Measurements from ENCODE around the gene IVNS1ABP. TPM values are rescaled to one million over a fixed set of nuclear protein-coding genes. Genes with fewer than 3 reads are reported as not detected.

IVNS1ABP gene
- polyA plus RNA-seq (2011; rRNA removed) (62.9 and 71.4 TPM in 2 replicates), polyA plus RNA-seq (2017; fragmentation: RNase III; extraction: RNeasy Plus Mini Kit Qiagen cat#74134 plus additional on column Dnase treatment) (63.9 to 81.0 TPM (median 72.0 TPM) in 3 replicates), polyA minus RNA-seq (2011; rRNA and poly(A)+ RNA removed) (49.4 and 52.8 TPM in 2 replicates)
- 17.8 and 18.4 TPM in 2 replicates for polyA plus RNA-seq (2012; cell fraction: cytosol; rRNA removed)
- 33.4 and 56.9 TPM in 2 replicates for polyA plus RNA-seq (2012; cell fraction: nucleus; rRNA removed)

DNA sequence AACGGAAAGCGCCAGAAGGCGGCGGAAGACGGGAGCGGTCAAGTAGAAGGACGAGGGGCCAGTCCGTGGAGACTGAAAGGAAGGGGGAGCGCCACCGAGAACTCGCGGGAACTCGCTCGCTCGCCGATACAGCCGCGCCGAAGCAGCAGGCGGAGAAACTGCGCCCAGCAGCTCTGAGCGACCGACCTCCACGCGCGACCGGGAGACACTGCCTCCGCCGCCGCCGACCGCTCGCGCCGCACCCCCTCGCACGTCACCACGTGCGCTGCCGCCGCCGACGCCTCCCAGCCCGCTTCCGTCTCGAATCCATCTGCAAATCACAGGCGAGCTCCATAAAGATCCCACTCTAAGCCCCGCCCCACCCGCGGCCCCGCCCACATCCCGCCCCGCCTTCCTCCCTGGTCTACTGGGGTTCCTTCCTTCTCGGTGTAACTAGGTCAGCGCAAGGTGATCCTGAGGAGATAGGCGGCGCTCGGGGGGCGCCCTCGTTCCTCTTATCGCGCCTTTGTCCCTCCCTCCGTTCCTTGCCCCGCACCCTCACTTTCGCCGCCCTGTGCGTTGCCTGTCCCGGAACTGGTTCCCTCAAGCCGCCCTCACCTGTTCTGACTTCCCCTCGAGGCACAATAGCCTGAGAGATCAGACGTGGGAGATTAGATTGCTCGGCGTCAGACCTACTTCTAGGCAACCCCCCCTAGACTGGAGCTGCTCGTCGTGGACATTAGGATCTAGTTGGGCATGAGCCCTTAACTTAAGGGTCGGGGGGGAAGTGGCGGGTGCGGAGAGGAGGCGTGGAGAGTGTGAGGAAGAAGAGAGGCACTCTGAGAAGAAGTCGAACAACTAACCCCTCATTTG lies at the start of gene IVNS1ABP:
Gene IVNS1ABP, minus strand, starts transcription at position 210 of the 852 bp plus-strand sequence. CDS start 7,750 bp downstream, outside the sequence.
- WGBS (ENCODE audit: missing lambda C conversion rate): 2% methylated on average over 43 of the region's 80 CpGs
- H3K27ac ChIP-seq: peak within 1 kb of the TSS; percentile 87 to 94
- H3K4me3 ChIP-seq: peak within 1 kb of the TSS; percentile 89
- no peaks in the 10 kb centered on the region for H3K9me3 ChIP-seq
- H3K4me2 ChIP-seq: peak within 1 kb of the TSS; percentile 83
- DNase-seq (ENCODE audit: low read depth in 1 of 2, low spot score in 1 of 2) (peak; percentile 89 to 96), FAIRE-seq (no peak), ATAC-seq (peak; percentile 84 to 88)
- CTCF ChIA-PET: interaction anchor here (0.6 to 4.9 kb wide), 23 partner anchors 8 to 403 kb away, joined by 3 to 30 read pairs (median 4); no protein-coding TSS in a partner anchor
- POLR2A ChIA-PET: interaction anchor here (0.6 to 2.2 kb wide), 15 partner anchors 34 to 377 kb away, joined by 3 to 23 read pairs (median 5); partner anchors contain the start of gene SWT1
- H3K4me1 ChIP-seq: peaks cover 47% of the 10 kb centered on the region
- TF ChIP-seq, protein P1, sequence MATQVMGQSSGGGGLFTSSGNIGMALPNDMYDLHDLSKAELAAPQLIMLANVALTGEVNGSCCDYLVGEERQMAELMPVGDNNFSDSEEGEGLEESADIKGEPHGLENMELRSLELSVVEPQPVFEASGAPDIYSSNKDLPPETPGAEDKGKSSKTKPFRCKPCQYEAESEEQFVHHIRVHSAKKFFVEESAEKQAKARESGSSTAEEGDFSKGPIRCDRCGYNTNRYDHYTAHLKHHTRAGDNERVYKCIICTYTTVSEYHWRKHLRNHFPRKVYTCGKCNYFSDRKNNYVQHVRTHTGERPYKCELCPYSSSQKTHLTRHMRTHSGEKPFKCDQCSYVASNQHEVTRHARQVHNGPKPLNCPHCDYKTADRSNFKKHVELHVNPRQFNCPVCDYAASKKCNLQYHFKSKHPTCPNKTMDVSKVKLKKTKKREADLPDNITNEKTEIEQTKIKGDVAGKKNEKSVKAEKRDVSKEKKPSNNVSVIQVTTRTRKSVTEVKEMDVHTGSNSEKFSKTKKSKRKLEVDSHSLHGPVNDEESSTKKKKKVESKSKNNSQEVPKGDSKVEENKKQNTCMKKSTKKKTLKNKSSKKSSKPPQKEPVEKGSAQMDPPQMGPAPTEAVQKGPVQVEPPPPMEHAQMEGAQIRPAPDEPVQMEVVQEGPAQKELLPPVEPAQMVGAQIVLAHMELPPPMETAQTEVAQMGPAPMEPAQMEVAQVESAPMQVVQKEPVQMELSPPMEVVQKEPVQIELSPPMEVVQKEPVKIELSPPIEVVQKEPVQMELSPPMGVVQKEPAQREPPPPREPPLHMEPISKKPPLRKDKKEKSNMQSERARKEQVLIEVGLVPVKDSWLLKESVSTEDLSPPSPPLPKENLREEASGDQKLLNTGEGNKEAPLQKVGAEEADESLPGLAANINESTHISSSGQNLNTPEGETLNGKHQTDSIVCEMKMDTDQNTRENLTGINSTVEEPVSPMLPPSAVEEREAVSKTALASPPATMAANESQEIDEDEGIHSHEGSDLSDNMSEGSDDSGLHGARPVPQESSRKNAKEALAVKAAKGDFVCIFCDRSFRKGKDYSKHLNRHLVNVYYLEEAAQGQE (IDR thresholded peaks at IDR 0.05): no peak
- no peak for TF ChIP-seq KDM1A (IDR thresholded peaks at IDR 0.05; ENCODE audit: low read depth)
- TF ChIP-seq, protein P2, sequence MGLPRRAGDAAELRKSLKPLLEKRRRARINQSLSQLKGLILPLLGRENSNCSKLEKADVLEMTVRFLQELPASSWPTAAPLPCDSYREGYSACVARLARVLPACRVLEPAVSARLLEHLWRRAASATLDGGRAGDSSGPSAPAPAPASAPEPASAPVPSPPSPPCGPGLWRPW (IDR thresholded peaks at IDR 0.05): no peak
- TF ChIP-seq HEYL (CRISPR knock-in tag; IDR thresholded peaks at IDR 0.05): no peak
- TF ChIP-seq ZC3H11A (IDR thresholded peaks at IDR 0.05): no peak
- no peak for TF ChIP-seq HOXA7 (CRISPR knock-in tag; IDR thresholded peaks at IDR 0.05)
- no peak for TF ChIP-seq RARB (CRISPR knock-in tag; IDR thresholded peaks at IDR 0.05)
- peak; percentile 61 for TF ChIP-seq GATA3 (IDR thresholded peaks at IDR 0.05; ENCODE audit: borderline replicate concordance)
- no peak for TF ChIP-seq BHLHE40 (IDR thresholded peaks at IDR 0.05; ENCODE audit: low read depth, low read length)
- TF ChIP-seq HOXB13 (CRISPR knock-in tag; IDR thresholded peaks at IDR 0.05; ENCODE audit: low read depth): no peak
- peak; percentile 34 to 85; a peak in 4 of 5 replicates for TF ChIP-seq JUN (IDR thresholded peaks at IDR 0.05)
- TF ChIP-seq KDM5A (IDR thresholded peaks at IDR 0.05): no peak
- no peak for TF ChIP-seq JUNB (IDR thresholded peaks at IDR 0.05)
- TF ChIP-seq CEBPB (IDR thresholded peaks at IDR 0.05): no peak
- TF ChIP-seq, protein P3, sequence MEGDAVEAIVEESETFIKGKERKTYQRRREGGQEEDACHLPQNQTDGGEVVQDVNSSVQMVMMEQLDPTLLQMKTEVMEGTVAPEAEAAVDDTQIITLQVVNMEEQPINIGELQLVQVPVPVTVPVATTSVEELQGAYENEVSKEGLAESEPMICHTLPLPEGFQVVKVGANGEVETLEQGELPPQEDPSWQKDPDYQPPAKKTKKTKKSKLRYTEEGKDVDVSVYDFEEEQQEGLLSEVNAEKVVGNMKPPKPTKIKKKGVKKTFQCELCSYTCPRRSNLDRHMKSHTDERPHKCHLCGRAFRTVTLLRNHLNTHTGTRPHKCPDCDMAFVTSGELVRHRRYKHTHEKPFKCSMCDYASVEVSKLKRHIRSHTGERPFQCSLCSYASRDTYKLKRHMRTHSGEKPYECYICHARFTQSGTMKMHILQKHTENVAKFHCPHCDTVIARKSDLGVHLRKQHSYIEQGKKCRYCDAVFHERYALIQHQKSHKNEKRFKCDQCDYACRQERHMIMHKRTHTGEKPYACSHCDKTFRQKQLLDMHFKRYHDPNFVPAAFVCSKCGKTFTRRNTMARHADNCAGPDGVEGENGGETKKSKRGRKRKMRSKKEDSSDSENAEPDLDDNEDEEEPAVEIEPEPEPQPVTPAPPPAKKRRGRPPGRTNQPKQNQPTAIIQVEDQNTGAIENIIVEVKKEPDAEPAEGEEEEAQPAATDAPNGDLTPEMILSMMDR (IDR thresholded peaks at IDR 0.05): peak; percentile 64
- TF ChIP-seq SREBF2 (IDR thresholded peaks at IDR 0.05): no peak
- no peak for TF ChIP-seq ZSCAN20 (CRISPR knock-in tag; IDR thresholded peaks at IDR 0.05)
- no peak for TF ChIP-seq RCOR1 (IDR thresholded peaks at IDR 0.05; ENCODE audit: low read depth, low read length)
- no peak for TF ChIP-seq ZFP36 (IDR thresholded peaks at IDR 0.05; ENCODE audit: borderline replicate concordance, partially characterized antibody)
- TF ChIP-seq, protein P4, sequence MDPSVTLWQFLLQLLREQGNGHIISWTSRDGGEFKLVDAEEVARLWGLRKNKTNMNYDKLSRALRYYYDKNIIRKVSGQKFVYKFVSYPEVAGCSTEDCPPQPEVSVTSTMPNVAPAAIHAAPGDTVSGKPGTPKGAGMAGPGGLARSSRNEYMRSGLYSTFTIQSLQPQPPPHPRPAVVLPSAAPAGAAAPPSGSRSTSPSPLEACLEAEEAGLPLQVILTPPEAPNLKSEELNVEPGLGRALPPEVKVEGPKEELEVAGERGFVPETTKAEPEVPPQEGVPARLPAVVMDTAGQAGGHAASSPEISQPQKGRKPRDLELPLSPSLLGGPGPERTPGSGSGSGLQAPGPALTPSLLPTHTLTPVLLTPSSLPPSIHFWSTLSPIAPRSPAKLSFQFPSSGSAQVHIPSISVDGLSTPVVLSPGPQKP (IDR thresholded peaks at IDR 0.05; ENCODE audit: low read depth, low read length): no peak
- no peak for TF ChIP-seq EHF (CRISPR knock-in tag; IDR thresholded peaks at IDR 0.05)
- TF ChIP-seq, protein P5, sequence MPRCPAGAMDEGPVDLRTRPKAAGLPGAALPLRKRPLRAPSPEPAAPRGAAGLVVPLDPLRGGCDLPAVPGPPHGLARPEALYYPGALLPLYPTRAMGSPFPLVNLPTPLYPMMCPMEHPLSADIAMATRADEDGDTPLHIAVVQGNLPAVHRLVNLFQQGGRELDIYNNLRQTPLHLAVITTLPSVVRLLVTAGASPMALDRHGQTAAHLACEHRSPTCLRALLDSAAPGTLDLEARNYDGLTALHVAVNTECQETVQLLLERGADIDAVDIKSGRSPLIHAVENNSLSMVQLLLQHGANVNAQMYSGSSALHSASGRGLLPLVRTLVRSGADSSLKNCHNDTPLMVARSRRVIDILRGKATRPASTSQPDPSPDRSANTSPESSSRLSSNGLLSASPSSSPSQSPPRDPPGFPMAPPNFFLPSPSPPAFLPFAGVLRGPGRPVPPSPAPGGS (IDR thresholded peaks at IDR 0.05): peak; percentile 84; the same call in 1 of the 3 replicates
- no peak for TF ChIP-seq FOSB (CRISPR knock-in tag; IDR thresholded peaks at IDR 0.05)
- TF ChIP-seq, protein P6, sequence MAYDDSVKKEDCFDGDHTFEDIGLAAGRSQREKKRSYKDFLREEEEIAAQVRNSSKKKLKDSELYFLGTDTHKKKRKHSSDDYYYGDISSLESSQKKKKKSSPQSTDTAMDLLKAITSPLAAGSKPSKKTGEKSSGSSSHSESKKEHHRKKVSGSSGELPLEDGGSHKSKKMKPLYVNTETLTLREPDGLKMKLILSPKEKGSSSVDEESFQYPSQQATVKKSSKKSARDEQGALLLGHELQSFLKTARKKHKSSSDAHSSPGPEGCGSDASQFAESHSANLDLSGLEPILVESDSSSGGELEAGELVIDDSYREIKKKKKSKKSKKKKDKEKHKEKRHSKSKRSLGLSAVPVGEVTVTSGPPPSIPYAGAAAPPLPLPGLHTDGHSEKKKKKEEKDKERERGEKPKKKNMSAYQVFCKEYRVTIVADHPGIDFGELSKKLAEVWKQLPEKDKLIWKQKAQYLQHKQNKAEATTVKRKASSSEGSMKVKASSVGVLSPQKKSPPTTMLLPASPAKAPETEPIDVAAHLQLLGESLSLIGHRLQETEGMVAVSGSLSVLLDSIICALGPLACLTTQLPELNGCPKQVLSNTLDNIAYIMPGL (CRISPR knock-in tag; IDR thresholded peaks at IDR 0.05; ENCODE audit: borderline replicate concordance): no peak
- TF ChIP-seq EP300 (IDR thresholded peaks at IDR 0.05): no peak
- TF ChIP-seq NPAS2 (CRISPR knock-in tag; IDR thresholded peaks at IDR 0.05; ENCODE audit: borderline replicate concordance): no peak
- TF ChIP-seq CHD4 (IDR thresholded peaks at IDR 0.05; ENCODE audit: borderline replicate concordance): no peak
- TF ChIP-seq ZNF302 (CRISPR knock-in tag; IDR thresholded peaks at IDR 0.05): no peak
- no peak for TF ChIP-seq NFE2L2 (conservative IDR thresholded peaks at IDR 0.05; ENCODE audit: low read length)
- TF ChIP-seq MAFK (IDR thresholded peaks at IDR 0.05; ENCODE audit: partially characterized antibody): no peak
